SW 1271 (cell line): ENCODE data around the gene PSG7.
"Not testable (repeated sequence)": the region's sequence is repeated elsewhere in the genome, so short reads cannot be mapped to it uniquely, and the experiment has no call there.

Source experiments
- DNase-seq, 2 experiments: peaks; one replicate each; lab custom pipeline; 2025; lab: John Stamatoyannopoulos, UW

PSG7 gene

DNA sequence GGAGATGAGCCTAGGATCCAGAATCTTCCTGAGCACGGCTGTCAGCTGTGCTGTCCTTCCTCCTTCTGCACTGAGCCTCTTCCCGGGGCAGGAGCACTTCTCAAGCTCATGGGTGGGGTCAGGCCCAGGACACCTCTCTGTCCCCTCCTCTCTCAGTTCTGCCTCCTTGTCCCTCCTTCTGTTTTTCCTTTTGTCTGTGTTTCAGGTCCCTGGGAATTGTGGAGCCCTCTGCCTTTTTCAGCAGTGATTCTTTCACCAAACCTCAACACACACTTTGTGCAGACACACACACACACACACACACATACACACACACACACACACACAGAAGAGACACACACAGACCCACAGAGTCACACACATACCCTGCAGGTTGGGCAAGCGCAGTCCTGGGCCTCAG is at the start of gene PSG7:
Gene PSG7 (minus strand): TSS at position 101 of the 400 bp plus-strand sequence. CDS start 131 bp downstream, outside the sequence.
- not testable (repeated sequence) for DNase-seq

DNA sequence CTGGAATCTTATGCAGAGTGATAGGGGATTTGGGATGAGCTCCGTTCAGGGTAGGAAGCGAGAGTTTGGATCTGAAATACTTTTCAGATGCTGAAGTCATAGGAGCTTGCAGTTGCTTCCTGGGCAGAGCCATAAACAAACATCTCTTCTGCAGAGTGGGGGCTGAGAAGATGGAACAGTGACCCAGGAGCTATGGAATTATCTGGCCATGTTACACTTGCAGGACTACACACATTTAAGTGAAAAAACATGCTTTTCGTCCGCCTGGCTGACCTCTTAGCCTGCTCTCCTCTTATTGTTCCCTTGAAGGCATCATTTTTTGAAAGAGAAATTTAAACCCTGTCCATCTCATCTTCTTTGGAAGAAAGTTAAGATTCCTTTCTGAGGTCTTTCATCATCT is 48.6 kb upstream of the PSG7 start:
- DNase-seq = no peak

DNA sequence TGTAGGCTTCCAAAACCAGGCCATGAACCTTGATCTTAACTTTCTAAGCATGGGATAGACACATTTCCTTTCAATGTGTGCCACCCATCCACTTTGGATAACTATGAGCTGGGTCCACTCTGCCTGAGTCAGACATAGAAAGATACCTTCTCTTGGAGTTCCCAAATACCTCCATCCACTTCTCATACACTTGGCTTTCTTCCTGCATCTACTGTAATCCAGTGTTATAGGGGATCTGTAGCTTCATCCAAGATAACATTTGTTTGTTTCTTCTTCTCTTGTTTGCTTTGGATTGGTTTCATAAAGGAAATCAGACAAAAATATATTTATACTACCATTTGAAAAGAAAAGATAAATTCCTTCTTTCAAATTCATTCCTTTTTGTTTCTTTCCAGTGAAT is 45.1 kb upstream of the PSG7 start:
- DNase-seq = not testable (repeated sequence)

DNA sequence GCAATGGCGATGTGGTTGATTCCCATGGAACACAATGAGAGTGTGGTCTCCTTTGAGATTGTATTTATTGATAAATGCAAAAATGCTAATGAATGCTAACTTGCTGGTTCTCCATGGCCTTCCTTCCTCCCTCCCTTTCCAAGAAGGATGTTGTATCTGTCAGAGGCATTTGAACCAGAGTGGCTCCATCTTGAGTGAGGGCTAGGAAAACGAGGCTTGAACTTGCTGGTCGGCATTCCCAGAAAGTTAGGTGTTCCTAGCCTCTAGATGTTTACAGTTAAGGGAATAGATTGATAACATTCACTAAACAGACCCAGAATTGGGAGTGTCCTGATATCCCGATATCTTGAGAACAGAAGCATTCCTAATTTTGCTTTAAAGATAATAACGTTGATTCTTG is 34.4 kb upstream of the PSG7 start:
- DNase-seq = not testable (repeated sequence)

DNA sequence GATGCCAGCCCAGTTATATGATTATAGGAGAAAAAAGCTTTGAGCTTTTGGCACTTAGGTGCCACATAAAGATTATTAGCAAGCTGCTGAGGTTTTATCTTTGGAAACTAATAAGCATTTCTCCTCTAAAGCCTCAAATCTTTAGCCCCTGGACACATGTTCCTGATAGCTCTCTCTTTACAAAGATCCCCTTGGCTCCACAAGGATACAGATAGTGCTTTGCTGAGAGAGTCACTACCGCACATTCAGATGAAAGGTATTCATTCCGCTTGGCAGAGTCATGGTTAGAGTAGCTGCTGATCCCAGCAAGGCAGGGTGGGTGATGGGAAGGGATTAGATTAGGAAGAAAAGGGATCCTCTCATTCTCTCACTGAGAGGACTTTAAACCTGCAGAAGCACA is 28.2 kb upstream of the PSG7 start:
- DNase-seq = no peak

DNA sequence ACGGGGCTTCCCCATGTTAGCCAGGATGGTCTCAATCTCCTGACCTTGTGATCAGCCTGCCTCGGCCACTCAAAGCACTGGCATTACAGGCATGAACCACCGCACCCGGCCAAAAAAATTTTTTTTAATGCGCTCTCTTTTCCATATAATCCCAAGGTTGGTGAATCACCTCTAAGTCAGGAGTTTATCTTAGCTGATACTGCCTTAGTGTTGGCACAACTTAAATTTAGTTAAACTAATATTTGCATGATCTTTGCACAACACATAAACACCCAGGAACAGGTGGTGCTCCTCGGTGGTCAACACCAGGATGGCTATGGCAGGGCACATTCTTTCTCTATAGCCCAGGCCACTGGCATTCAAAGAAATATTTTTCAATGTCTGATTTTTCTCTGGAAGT is 24.1 kb upstream of the PSG7 start:
- DNase-seq = no peak

DNA sequence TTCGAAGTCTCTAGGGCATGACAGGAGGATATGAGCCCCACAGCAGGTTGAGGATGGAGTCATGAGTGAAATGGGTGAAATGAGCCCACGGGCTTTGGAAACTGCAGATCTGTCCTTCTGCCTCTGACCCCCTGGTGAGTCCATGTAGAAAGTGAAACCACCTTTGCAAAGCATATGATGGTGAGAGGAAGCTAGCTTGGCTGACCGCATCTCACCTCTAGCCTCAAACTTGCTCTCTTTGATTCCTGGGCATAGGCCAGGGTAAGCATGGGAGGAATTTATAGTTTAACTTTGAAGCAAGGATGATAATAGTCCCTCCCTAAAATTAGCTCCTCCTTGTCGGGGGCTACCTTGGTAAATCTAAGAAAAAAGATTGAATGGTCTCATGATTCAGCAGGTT is 15.1 kb upstream of the PSG7 start:
- DNase-seq = not testable (repeated sequence)

DNA sequence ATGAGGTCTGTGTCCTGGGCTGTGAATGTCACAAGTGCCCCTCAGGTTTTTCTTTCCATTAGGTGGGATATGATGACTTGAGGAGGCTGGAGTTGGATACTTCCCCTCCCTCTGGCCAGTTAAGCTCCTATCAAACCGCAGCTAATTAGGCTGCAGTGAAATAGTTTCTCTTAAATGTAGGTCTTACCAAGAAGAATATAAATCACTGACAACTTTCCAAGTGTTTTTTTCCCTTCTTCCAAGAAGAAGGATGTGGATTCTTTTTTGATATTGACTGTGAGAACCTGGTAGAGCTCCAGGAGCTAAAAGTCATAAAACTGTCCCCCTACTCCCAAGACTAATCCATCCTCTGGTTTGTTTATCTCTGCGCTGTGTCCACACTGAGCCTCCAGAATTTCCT is 14.5 kb upstream of the PSG7 start:
- not testable (repeated sequence) for DNase-seq

DNA sequence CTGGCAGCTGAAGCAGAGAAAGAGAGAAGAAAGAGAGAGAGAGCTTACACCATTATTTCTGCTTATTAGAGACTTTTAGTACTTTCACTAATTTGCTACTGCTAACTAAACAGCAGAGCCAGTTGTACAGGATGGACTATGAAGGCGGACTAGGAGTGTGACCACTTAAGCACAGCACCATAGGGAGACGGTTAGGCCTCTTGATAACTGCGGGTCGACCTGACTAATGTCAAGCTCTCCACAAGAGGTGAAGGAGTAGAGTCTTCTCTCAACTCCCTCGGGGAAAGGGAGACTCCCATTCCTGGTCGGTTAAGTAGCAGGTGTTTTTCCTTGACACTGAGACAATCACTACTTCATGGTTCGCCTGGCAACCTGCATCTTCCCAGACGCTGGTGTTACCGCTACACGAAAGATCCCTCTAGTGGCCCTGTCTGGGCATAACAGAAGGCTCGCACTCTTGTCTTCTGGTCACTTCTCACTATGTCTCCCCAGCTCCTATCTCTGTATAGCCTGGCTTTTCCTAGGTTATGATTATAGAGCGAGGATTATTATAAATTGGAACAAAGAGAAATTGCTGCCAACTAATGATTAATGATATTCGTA is 5.3 kb upstream of the PSG7 start:
- peak in 1 of 2 experiments; percentile 9 for DNase-seq

DNA sequence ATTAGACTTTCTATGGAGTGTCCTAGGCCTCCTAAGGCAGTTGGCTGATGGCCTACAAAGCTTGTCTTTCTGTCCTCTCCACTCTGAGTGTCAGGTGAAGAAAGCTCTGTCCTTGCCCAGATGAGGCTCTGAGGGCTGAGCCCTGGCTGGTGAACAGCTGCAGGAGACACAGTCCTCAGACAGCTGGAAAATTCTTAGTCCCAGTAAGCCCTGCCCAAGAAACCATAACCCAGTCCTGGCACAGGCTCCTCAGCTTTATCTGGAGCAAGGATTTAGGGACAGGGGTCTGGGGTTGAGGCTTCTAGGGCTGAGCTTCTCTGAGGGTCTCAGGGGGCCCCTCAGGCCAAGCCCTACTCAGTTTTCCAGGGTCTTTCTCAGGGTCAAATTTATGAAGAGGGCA is 2.3 kb downstream of the PSG7 start:
- DNase-seq = not testable (repeated sequence)

DNA sequence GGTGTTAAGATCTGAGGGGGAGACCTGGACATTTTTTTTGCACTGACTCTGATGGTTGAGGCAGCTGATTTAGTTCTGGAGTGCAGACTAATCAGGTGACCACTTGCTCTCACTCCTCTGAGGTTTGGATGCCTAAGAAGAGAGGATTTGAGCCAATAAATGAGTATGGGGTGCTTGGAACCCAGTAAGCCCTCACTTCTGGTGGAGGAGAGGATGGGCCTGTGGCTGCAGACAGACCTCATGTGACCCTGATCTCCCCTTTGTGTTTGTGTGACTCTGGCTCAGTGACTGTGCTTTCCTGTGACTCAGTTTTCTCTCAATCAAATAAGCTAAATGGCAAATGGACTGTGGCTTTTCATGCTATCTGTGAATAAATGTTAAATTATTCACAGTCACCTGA is 2.8 kb downstream of the PSG7 start:
- DNase-seq = not testable (repeated sequence)

DNA sequence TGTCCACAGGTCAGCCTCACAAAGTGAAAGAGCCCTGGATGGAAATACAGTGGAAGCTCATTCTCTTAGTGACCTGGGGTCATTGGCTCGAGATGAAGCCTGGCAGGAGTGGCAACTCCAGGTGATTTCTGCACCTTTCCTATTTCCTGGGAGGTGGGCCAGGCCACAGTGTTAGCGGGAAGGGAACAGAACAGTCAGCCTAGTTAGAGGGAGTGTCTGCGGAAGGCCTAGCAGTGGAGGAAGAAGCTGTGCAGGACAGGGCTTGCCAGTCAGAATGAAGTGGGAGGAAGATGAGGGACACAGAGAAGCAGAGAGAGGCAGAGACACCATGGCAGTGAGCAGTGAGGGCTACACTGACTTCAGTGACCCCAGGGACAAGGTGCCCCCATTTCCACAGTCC is 3.6 kb downstream of the PSG7 start:
- not testable (repeated sequence) for DNase-seq

DNA sequence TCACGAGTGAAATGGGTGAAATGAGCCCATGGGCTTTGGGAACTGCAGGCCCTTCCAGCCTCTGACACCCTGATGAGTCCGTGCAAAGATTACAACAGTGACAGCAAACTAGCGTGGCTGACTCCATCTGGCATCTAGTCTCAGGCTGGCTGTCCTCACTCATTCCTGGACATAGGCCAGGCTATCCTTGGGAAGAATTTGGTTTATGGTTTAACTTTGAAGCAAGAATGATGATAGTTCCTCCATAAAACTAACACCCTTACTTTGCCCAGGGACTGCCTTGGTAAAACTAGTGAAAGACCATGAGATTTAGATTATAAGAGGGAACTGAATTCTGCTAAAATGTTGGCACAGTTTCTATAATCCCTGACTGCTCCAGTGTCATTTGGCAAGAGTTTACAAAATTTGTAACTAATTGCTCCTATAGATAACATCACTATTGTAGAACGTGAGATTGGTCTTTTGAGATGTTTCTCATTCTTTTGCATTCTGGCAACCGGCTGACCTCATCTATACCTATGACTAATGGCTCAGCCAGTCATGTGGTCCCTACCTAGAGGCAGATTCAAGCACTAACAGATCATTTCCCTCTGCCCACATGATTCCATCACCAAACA is 4.4 kb downstream of the PSG7 start:
- peak; percentile 9 to 58 for DNase-seq

DNA sequence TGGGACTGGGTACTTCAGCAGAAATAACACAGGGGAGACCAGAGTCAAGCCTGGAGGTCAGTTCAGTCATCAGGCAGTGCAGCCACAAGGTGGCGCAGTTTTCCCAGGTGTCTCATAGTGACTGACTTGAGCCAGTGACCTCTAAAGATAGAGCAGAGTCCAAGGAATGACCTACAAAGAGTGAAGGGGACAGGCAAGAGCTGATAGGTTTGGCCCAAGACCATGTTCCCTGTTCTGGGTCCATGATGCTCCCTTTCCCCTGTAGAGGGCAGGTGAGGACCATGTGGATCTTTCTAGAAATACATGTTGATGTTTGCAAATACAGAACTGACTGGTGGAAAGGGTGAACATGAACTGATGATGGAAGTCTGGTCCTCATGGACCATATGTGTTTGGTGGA is 6.8 kb downstream of the PSG7 start:
- peak in 1 of 2 experiments; percentile 9 for DNase-seq

DNA sequence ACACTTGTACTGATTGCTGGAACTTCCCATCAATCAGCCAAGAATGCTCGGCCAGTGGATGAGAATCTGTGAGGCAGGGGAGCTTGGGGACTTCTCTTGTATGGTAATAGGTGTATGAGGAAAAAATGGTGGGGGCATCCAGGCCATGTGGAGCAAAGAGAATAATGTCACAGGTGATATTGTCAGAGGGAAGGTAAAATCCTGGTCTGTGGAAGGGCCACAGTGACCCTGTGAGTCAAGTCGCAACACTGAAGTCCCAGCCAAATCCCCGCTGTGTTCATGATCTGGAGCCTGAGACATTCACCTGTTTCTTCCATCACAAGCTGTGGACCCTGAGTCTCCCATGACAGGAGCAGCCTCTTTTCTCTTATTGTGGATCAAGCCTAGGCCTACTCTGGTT is 8.1 kb downstream of the PSG7 start:
- no peak for DNase-seq

DNA sequence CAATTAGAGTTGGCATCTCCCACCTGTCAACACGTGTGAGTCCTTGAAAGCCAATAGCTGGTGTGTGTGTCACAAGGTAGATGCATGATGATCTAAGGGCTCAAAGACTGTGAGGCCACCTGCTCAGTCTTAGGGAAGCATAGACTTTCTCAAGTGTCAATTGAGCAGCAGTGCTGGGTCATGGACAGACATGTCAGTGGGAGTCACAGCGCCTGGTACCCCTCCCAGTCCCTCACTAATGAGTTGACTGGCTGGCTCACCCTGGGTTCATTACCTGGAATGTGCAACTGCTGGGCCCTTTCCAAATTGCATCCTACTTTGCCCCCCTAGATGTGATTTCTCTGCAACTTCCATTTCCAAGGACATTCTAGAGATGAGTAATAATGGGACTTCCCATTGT is 10.2 kb downstream of the PSG7 start:
- no peak for DNase-seq

DNA sequence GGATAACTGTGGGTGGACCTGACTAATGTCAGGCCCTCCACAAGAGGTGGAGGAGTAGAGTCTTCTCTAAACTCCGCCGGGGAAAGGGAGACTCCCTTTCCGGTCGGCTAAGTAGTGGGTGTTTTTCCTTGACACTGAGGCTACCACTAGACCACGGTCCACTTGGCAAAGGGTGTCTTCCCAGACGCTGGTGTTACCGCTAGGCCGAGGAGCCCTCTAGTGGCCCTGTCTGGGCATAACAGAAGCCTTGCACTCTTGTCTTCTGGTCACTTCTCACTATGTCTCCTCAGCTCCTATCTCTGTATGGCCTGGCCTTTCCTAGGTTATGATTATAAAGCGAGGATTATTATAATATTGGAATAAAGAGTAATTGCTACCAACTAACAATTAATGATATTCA is 13.9 kb downstream of the PSG7 start:
- DNase-seq = peak in 1 of 2 experiments; percentile 14

DNA sequence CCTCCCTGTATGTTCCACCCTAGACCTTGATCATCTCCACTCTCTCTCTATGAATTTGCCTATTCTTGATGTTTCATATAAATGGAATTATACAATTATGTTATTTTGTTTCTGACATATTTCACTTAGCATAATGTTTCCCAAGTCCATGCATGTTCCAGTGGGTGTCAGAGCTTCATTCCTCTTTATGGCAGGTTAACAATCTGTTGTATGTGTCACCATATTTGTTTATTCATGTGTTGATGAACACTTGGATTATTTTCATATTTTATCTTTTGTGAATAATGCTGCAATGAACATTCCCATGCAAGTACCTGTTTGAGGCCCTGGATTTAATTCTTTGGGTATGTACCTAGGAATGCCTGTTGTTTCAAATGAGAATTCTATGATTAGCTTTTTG is 16.0 kb downstream of the PSG7 start:
- DNase-seq = not testable (repeated sequence)

DNA sequence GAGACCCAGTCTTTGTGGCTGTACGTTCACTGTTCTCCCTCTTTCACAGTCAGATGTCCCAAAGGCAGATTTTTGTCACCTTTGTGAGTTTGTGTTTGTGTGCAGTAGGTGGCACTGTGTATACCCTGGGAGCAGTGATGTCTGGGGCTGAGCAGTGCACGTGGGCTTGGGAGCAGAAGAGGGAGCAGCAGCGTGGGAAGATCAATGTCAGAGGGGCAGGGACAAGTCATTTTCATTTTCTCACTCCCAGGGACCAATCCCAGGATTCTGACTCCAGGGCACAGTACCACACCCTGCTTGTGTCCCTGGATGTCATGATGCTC is 17.3 kb downstream of the PSG7 start:
- peak in 1 of 2 experiments; percentile 10 for DNase-seq

DNA sequence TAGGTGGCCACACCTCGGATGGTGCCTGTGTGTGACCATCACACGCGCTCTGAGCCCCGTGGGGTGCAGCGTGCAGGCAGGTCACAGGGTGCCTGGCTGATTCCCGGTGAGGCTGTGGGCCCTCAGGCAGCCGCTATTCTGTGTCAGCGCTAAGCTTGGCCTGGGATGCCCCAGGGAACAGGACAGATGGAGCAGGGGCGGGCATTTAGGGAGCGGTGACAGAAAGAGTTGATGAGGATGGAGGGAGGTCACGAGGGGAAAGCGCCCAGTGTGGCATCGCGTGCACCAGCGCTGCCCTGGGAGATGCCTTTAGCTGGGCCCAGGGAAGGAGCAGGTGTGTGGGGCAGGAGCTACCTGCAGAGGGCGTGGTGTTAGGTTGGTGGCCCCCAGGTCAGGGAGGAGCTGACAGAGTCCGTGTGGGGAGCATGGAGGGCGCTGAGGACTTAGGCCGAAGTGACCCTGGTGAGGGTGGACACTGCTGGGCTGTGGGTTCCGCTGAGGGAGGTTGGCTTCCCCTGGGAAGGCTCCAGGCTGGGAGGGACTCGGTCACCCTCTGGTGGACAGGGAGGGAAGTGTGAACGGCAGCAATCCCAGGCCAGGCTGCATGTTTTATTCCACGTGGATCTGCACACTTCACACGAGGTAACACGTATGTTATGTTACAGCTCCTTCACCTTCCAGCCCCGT is 17.8 kb downstream of the PSG7 start:
- DNase-seq = not testable (repeated sequence)

DNA sequence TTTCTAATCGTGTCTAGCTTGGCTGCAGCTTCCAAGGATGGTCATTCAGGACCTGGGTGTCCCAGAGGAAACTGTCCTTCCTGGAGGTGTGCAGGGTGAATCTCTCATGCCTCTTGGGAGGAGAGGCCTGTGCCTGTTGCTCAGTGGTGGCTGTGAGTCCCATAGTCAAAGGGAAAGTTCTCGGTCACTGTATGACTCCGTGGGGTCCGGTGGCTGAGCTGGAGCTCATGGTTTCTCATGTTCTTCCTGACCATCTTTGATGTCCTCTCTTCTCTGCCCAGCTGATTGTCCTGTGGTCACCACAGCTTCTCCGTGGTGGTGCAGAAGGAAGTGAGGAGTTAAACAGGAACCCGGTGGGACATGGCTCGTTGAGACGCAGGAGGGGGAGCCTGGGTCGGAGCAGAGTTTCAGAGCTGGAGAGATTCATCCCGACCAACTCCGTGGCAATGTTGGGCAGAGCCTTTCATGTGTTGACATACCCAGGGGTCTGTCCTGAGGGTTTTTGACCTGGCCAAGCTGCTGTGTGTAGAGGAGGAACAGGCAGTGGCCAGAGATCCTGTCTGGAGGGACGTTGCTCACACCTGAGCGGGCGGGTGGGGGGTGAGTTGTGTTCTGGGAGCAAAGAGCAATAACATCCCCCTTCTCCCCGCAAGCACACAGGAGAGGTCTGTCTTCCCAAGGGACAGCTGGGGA is 18.5 kb downstream of the PSG7 start:
- not testable (repeated sequence) for DNase-seq

DNA sequence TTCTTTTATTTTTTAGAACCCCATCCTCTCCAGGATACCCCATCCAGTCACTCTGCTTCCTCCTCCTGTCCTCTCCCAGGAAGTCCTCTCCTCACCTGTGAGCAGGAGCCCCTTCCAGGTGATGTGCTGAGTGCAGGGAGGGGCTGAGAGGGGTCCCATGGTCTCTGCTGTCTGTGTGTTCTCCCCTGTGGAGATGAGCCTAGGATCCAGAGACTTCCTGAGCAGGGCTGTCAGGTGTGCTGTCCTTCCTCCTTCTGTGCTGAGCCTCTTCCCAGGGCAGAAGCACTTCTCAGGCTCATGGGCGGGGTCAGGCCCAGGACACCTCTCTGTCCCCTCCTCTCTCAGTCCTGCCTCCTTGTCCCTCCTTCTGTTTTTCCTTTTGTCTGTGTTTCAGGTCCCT is 19.4 kb downstream of the PSG7 start, which contains the start of gene PSG6:
Gene PSG6 (minus strand): TSS at position 261 of the 400 bp plus-strand sequence. CDS start 102 bp downstream, at position 159.
- not testable (repeated sequence) for DNase-seq

DNA sequence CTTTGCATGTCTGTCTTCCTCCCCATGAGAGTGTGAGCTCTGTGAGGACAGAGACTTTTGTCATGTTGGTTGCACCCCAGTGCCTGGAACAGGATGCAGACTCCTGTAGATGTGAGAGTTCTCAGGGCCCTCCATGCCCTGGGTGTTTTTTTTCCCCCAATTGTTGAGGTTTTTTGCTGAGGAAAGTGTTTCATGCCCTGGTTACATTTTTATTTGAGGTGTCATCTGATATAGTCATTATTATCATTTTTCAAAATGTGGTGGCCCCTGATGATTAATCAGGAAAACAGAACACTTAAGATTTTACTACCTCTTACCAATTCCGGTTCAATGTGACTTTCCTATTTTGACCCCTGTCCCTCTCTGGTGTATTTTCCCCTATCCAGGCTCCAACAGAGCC is 20.1 kb downstream of the PSG7 start:
- not testable (repeated sequence) for DNase-seq
